ENCODE results near the gene FNIP2. TPM values are rescaled to one million over a fixed set of nuclear protein-coding genes. Genes with fewer than 3 reads are reported as not detected.
"Not testable (repeated sequence)": the region's sequence is repeated elsewhere in the genome, so short reads cannot be mapped to it uniquely, and the experiment has no call there.

FNIP2 gene
- total RNA-seq, 2 donors from 2014 or later: 8.6 to 11.5 TPM

GRCh38 chr4:158915683-158916241, 146.9 kb downstream of the FNIP2 start:
- H3K4me1 Mint-ChIP-seq: peaks cover 4% of the 10 kb centered on the region
- H3K27me3 Mint-ChIP-seq (ENCODE audit: insufficient read depth): no peaks in the 10 kb centered on the region
- no peak for DNase-seq
- Histone ChIP-seq H3K4me3 (ENCODE audit: low read length) (no peak overlapping the region), H3K4me1 (ENCODE audit: control insufficient read depth, insufficient read depth, low read length) (no peaks in the 10 kb centered on the region), H3K36me3 (ENCODE audit: control insufficient read depth, insufficient read depth, low read length) (no peaks in the 10 kb centered on the region), H3K9ac (ENCODE audit: extremely low read depth, low read length, poor library complexity, severe bottlenecking) (no peak overlapping the region), H3K27ac (ENCODE audit: low read depth, low read length) (no peak overlapping the region), H3K27me3 (ENCODE audit: control insufficient read depth, insufficient read depth, low read length, poor library complexity, severe bottlenecking) (no peaks in the 10 kb centered on the region), H3K9me3 (ENCODE audit: control insufficient read depth, low read length) (peaks cover 7% of the 10 kb centered on the region)
- no peak overlapping the region for H3K4me3 Mint-ChIP-seq
- peaks cover 19% of the 10 kb centered on the region for H3K9me3 Mint-ChIP-seq
- TF ChIP-seq CTCF (conservative IDR thresholded peaks at IDR 0.05): no peak
- peaks cover 2% of the 10 kb centered on the region for H3K36me3 Mint-ChIP-seq (ENCODE audit: low read depth)
- no peak overlapping the region for H3K27ac Mint-ChIP-seq
- 89% methylated on average over 2 of the region's 2 CpGs; no CpG with 5 or more reads in 1 of the 2 experiments for WGBS, 2 experiments (ENCODE audit: insufficient coverage in 1 of 2, insufficient read length in 1 of 2)

GRCh38 chr4:158920452-158920996, 151.7 kb downstream of the FNIP2 start:
- H3K4me1 ChIP-seq (ENCODE audit: control insufficient read depth, insufficient read depth, low read length); H3K27ac Mint-ChIP-seq; H3K9ac ChIP-seq (ENCODE audit: extremely low read depth, low read length, poor library complexity, severe bottlenecking); H3K4me3 ChIP-seq (ENCODE audit: low read length); H3K4me3 Mint-ChIP-seq; H3K27me3 ChIP-seq (ENCODE audit: control insufficient read depth, insufficient read depth, low read length, poor library complexity, severe bottlenecking); H3K4me1 Mint-ChIP-seq; DNase-seq; H3K36me3 ChIP-seq (ENCODE audit: control insufficient read depth, insufficient read depth, low read length); H3K9me3 ChIP-seq (ENCODE audit: control insufficient read depth, low read length); H3K27me3 Mint-ChIP-seq (ENCODE audit: insufficient read depth); H3K36me3 Mint-ChIP-seq (ENCODE audit: low read depth); H3K27ac ChIP-seq (ENCODE audit: low read depth, low read length): not testable (repeated sequence)
- WGBS, 2 experiments (ENCODE audit: insufficient coverage in 1 of 2, insufficient read length in 1 of 2): 91% methylated on average over 8 of the region's 8 CpGs
- peaks cover 34% of the 10 kb centered on the region for H3K9me3 Mint-ChIP-seq

- peaks cover 14% of the 10 kb centered on the region for H3K9me3 Mint-ChIP-seq
- not testable (repeated sequence) for H3K27me3 ChIP-seq (ENCODE audit: control insufficient read depth, insufficient read depth, low read length, poor library complexity, severe bottlenecking); DNase-seq; H3K4me1 Mint-ChIP-seq; H3K4me3 ChIP-seq (ENCODE audit: low read length); H3K36me3 ChIP-seq (ENCODE audit: control insufficient read depth, insufficient read depth, low read length); H3K36me3 Mint-ChIP-seq (ENCODE audit: low read depth); H3K4me3 Mint-ChIP-seq; H3K27me3 Mint-ChIP-seq (ENCODE audit: insufficient read depth); H3K9me3 ChIP-seq (ENCODE audit: control insufficient read depth, low read length); H3K27ac Mint-ChIP-seq; H3K27ac ChIP-seq (ENCODE audit: low read depth, low read length); H3K4me1 ChIP-seq (ENCODE audit: control insufficient read depth, insufficient read depth, low read length); H3K9ac ChIP-seq (ENCODE audit: extremely low read depth, low read length, poor library complexity, severe bottlenecking)
- WGBS, 2 experiments (ENCODE audit: insufficient coverage in 1 of 2, insufficient read length in 1 of 2): 97 to 100% methylated on average over 4 to 19 of the region's 19 CpGs
Measured at GRCh38 chr4:158927774-158928173, 158.9 kb downstream of the FNIP2 start.

GRCh38 chr4:158929939-158930638, 161.3 kb downstream of the FNIP2 start:
- Mint-ChIP-seq H3K36me3 (ENCODE audit: low read depth) (no peaks in the 10 kb centered on the region), H3K27ac (no peak overlapping the region), H3K9me3 (peaks cover 14% of the 10 kb centered on the region), H3K27me3 (ENCODE audit: insufficient read depth) (no peaks in the 10 kb centered on the region), H3K4me3 (no peak overlapping the region), H3K4me1 (no peaks in the 10 kb centered on the region)
- DNase-seq: no peak
- peaks cover 7% of the 10 kb centered on the region for H3K9me3 ChIP-seq (ENCODE audit: control insufficient read depth, low read length)
- WGBS, 2 experiments (ENCODE audit: insufficient coverage in 1 of 2, insufficient read length in 1 of 2): 79 to 90% methylated on average over 3 to 5 of the region's 5 CpGs
- no peak for TF ChIP-seq CTCF (conservative IDR thresholded peaks at IDR 0.05)
- H3K4me1 ChIP-seq (ENCODE audit: control insufficient read depth, insufficient read depth, low read length): no peaks in the 10 kb centered on the region
- no peak overlapping the region for H3K9ac ChIP-seq (ENCODE audit: extremely low read depth, low read length, poor library complexity, severe bottlenecking)
- no peaks in the 10 kb centered on the region for H3K36me3 ChIP-seq (ENCODE audit: control insufficient read depth, insufficient read depth, low read length)
- no peak overlapping the region for H3K27ac ChIP-seq (ENCODE audit: low read depth, low read length)
- H3K4me3 ChIP-seq (ENCODE audit: low read length): no peak overlapping the region
- no peaks in the 10 kb centered on the region for H3K27me3 ChIP-seq (ENCODE audit: control insufficient read depth, insufficient read depth, low read length, poor library complexity, severe bottlenecking)

All from endodermal cell (in vitro differentiated cells).